Esophagus muscularis mucosa (tissue), 4 donors: ENCODE measurements around the gene ADGRF3. TPM values are rescaled to one million over a fixed set of nuclear protein-coding genes. Genes with fewer than 3 reads are reported as not detected.
"Not testable (repeated sequence)": the region's sequence is repeated elsewhere in the genome, so short reads cannot be mapped to it uniquely, and the experiment has no call there.

Experiments
- DNase-seq: peaks from one replicate; pipeline ENCODE4 v3.0.0-alpha.2; 2017; ENCODE audit errors: extremely low spot score
- H3K27ac ChIP-seq, 4 donors: fragments of 200-600 bp; sonication (generic); replicated peaks in 1 of 4; 1 replicate in 3 of 4; 2 replicates in 1 of 4; pipeline ENCODE4 v1.5.1; 2016 to 2019; ENCODE audit warnings: mild to moderate bottlenecking in 1 of 4
- H3K27me3 ChIP-seq, 4 donors: fragments of 200-600 bp; sonication (generic); one replicate each; pipeline versions ENCODE4 v1.5.1 to v1.6.0; 2016 to 2019
- H3K36me3 ChIP-seq, 4 donors: fragments of 200-600 bp; sonication (generic); one replicate each; pipeline ENCODE4 v1.5.1; 2016 to 2019
- H3K4me1 ChIP-seq, 4 donors: fragments of 200-600 bp; sonication (generic); one replicate each; pipeline ENCODE4 v1.5.1; 2016 to 2019
- H3K4me3 ChIP-seq, 4 donors: fragments of 200-600 bp; sonication (generic); 1 replicate in 2 of 4; 2 replicates in 2 of 4; pipeline ENCODE4 v1.5.1; 2016 to 2019; ENCODE audit warnings: mild to moderate bottlenecking in 4 of 4, moderate library complexity in 1 of 4
- H3K9me3 ChIP-seq, 4 donors: fragments of 200-600 bp; sonication (generic); 1 replicate in 3 of 4; 2 replicates in 1 of 4; pipeline ENCODE4 v1.5.1; 2016 to 2019
- EP300 ChIP-seq: sonication (generic); formaldehyde crosslinking; IDR thresholded peaks from one replicate; pipeline ENCODE4 v1.6.1; 2017; ENCODE audit warnings: antibody characterized with exemption
- POLR2A ChIP-seq: fragments of 450-650 bp; IDR thresholded peaks from one replicate; pipeline ENCODE4 v1.6.1; 2017; ENCODE audit warnings: antibody characterized with exemption, moderate library complexity, mild to moderate bottlenecking, low read depth
- POLR2AphosphoS5 ChIP-seq, 2 donors: sonication (generic); formaldehyde crosslinking; IDR thresholded peaks; one replicate each; pipeline ENCODE4 v1.6.1; 2017; ENCODE audit warnings: antibody characterized with exemption in 2 of 2
- WGBS: methylation state at CpG from one replicate; pipeline ENCODE4 v1.1.5; 2018; 5-methylcytosine and 5-hydroxymethylcytosine counted together
- intact Hi-C: fragments of 100-400 bp; cut with DNase I; formaldehyde crosslinking; loops from one replicate; pipeline ENCODE4 v1.15.1; 2023
- total RNA-seq, 4 donors: library from RNA; depleted of rRNA; stranded (reverse); fragments of >200 nt; gene quantifications; one replicate each; pipeline versions ENCODE4 v1.1.0 to v1.2.1, GENCODE V29; 2016
- TF ChIP-seq, protein P1 (sequence below), 3 experiments: fragments of 200-600 bp in 2 of 3; fragments of 450-650 bp in 1 of 3; sonication (generic) in 2 of 3; IDR thresholded peaks; one replicate each; pipeline ENCODE4 v1.5.1; 2017 to 2019; ENCODE audit warnings: antibody characterized with exemption in 3 of 3, mild to moderate bottlenecking in 2 of 3, moderate library complexity in 1 of 3

ADGRF3 gene
- total RNA-seq, 4 donors from 2014 or later = not detected

DNA sequence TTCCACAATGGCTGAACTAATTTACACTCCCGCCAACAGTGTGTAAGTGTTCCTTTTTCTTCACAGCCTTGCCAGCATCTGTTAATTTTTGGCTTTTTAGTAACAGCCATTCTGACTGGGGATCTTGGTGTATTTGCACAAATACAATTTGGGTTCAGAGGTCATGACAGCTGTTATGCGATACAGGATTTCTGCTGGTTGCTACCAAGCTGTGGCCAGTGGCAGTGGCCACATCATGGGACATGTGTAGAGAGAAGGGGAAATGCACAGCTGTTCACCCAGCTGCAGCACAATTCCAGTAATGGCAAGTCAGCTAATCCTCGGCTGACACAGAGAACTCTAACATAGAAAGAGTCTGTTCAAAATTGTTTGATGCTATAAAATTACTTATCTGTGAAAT lies 21.7 kb downstream of the ADGRF3 start:
- Histone ChIP-seq H3K4me3 (no peak overlapping the region), H3K27me3 (no peaks in the 10 kb centered on the region), H3K9me3 (no peaks in the 10 kb centered on the region), H3K27ac (no peak overlapping the region), H3K36me3 (no peaks in the 10 kb centered on the region), H3K4me1 (peaks cover 0 to 2% (median 0%) of the 10 kb centered on the region in 4 donors)
- intact Hi-C loops = loop anchor here (5.0 kb wide), 1 partner anchor 88 kb away; no protein-coding TSS in a partner anchor
- no peak for DNase-seq
- 61% methylated on average over 3 of the region's 3 CpGs for WGBS
- no peak for TF ChIP-seq POLR2AphosphoS5 (IDR thresholded peaks at IDR 0.05)
- TF ChIP-seq POLR2A = no peak
- TF ChIP-seq EP300 = no peak

DNA sequence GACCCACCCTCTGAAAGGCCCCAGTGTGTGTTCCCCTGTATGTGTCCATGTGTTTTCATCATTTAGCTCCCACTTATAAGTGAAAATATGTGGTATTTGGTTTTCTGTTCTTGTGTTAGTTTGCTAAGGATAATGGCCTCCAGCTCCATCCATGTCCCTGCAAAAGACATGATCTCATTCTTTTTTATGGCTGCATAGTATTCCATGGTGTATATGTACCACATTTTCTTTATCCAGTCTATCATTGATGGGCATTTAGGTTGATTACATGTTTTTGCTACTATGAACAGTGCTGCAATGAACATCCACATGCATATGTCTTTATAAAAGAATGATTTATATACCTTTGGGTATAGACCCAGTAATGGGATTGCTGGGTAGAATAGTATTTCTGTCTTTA lies 22.1 kb downstream of the ADGRF3 start:
- H3K27me3 ChIP-seq, H3K4me1 ChIP-seq, H3K9me3 ChIP-seq, intact Hi-C loops, DNase-seq, H3K36me3 ChIP-seq, H3K27ac ChIP-seq, H3K4me3 ChIP-seq: not testable (repeated sequence)

DNA sequence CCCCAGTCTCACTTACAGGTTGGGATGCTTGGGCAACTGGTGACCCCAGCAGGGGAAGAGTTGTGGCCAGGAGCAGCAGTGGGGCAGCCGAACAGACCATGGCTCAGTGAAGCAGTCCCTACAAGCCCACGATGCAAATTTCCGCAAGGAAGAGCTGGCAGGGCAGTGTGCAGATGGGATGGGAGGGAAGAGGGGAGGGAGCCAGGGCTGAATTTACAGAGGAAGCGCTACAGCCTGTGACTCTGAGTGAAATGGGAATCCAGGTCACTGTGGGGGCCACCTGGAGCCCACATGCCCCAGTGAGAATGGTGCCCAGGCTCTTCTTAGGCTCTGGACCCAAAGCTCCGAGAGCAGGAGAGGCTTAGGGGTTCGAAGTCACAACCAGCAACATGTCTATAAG lies 27.6 kb downstream of the ADGRF3 start:
- WGBS = 69% methylated on average over 6 of the region's 6 CpGs
- no peaks in the 10 kb centered on the region for H3K9me3 ChIP-seq
- peaks cover 0 to 5% (median 0%) of the 10 kb centered on the region in 4 donors for H3K27me3 ChIP-seq
- H3K36me3 ChIP-seq = no peaks in the 10 kb centered on the region
- H3K4me1 ChIP-seq = no peaks in the 10 kb centered on the region
- intact Hi-C loops = no loop called here
- no peak for DNase-seq
- H3K27ac ChIP-seq = no peak overlapping the region
- TF ChIP-seq POLR2A = no peak
- TF ChIP-seq POLR2AphosphoS5 (IDR thresholded peaks at IDR 0.05) = no peak
- no peak for TF ChIP-seq EP300
- TF ChIP-seq, protein P1, sequence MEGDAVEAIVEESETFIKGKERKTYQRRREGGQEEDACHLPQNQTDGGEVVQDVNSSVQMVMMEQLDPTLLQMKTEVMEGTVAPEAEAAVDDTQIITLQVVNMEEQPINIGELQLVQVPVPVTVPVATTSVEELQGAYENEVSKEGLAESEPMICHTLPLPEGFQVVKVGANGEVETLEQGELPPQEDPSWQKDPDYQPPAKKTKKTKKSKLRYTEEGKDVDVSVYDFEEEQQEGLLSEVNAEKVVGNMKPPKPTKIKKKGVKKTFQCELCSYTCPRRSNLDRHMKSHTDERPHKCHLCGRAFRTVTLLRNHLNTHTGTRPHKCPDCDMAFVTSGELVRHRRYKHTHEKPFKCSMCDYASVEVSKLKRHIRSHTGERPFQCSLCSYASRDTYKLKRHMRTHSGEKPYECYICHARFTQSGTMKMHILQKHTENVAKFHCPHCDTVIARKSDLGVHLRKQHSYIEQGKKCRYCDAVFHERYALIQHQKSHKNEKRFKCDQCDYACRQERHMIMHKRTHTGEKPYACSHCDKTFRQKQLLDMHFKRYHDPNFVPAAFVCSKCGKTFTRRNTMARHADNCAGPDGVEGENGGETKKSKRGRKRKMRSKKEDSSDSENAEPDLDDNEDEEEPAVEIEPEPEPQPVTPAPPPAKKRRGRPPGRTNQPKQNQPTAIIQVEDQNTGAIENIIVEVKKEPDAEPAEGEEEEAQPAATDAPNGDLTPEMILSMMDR (IDR thresholded peaks at IDR 0.05) = no peak
- H3K4me3 ChIP-seq = no peak overlapping the region

DNA sequence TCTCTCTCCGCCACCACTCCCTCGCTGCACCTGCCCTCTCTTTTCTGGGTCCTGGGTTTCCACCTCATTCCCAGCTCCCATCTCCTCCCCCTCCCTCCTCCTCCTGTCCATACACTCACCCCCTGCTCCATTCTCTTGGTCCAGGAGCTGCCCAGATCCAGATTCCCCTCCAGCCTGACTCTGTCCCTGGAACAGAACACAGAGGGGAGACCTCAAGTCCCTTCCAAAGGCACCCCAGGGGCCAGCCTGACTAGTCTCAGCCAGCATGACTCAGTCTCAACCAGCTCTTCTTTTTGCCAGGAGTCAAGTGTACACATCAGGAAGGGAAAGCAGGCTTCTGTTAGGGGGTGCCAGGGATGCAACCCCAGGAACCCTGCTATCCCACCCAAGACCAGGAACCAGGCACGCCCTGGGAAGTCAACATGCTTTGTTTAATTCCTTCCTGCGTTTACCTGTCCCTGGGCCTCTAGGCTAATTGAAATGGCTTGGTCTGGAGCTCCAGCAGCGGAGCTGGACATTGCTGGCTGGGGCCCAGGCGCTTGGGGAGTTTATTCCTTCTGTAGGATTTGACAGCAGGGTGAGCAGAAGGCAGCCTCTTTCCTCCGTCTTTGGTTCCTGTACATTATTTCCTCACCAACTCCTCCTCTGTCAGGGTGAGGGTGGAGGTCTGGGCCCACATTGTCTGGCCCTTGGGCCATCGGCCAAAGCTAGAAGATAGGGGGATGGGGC lies 29.0 kb downstream of the ADGRF3 start:
- DNase-seq = no peak
- Histone ChIP-seq H3K4me1 (no peaks in the 10 kb centered on the region), H3K27me3 (peaks cover 0 to 5% (median 0%) of the 10 kb centered on the region in 4 donors), H3K36me3 (no peaks in the 10 kb centered on the region), H3K9me3 (no peaks in the 10 kb centered on the region), H3K27ac (no peak overlapping the region), H3K4me3 (no peak overlapping the region)
- TF ChIP-seq POLR2AphosphoS5 (IDR thresholded peaks at IDR 0.05) (no peak), EP300 (no peak), POLR2A (no peak)
- TF ChIP-seq, protein P1 (IDR thresholded peaks at IDR 0.05) = no peak
- intact Hi-C loops = no loop called here
- WGBS = 85% methylated on average over 8 of the region's 8 CpGs

DNA sequence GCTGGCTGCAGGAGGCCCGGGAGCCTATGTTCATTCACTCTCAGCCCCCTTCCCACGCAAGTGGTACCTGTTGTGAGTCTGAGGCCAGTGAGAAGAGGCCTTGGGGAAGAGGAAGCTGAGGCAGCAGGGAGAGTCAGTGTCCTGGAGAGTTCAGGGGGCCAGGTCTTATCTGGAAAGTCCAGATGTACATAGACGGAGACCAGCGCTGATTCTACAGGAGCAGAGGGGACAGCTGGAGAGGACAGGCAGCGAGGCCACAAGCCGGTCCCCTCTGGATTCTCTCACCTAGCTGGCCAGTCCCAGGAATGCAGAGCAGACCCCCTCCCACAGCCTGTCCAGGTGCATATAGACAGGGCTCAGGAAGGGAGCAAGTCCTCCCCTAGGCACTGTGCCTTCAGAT lies 29.7 kb downstream of the ADGRF3 start:
- H3K4me1 ChIP-seq = no peaks in the 10 kb centered on the region
- H3K9me3 ChIP-seq = no peaks in the 10 kb centered on the region
- intact Hi-C loops = no loop called here
- H3K4me3 ChIP-seq = no peak overlapping the region
- DNase-seq = no peak
- TF ChIP-seq EP300 (no peak), POLR2AphosphoS5 (IDR thresholded peaks at IDR 0.05) (no peak), POLR2A (no peak)
- TF ChIP-seq, protein P1 (IDR thresholded peaks at IDR 0.05) = no peak
- WGBS = 86% methylated on average over 6 of the region's 6 CpGs
- peaks cover 0 to 5% (median 0%) of the 10 kb centered on the region in 4 donors for H3K27me3 ChIP-seq
- H3K27ac ChIP-seq = no peak overlapping the region
- H3K36me3 ChIP-seq = no peaks in the 10 kb centered on the region

DNA sequence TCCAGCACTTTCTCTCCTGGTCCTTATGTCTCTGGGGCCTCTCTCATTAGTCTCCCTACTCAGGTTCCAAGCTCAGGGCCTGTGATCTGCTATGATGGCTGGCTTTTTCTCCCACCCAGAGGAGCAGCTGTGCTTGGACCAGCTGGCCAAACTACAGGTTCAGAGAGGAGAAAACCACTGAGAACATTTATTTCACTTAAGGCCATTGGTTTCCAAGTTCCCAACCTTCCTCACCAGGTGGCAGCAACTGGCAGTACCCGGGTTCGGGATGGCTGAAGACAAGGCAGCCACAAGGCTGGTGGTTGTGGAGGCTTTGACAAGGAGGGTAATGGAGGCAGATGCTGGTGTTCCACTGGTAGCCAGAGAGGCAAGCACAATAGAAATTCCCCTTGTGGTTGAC lies 30.5 kb downstream of the ADGRF3 start:
- WGBS = 72% methylated on average over 2 of the region's 2 CpGs
- no peak overlapping the region for H3K4me3 ChIP-seq
- intact Hi-C loops = no loop called here
- peaks cover 0 to 5% (median 0%) of the 10 kb centered on the region in 4 donors for H3K27me3 ChIP-seq
- H3K9me3 ChIP-seq = no peaks in the 10 kb centered on the region
- no peaks in the 10 kb centered on the region for H3K36me3 ChIP-seq
- H3K4me1 ChIP-seq = no peaks in the 10 kb centered on the region
- H3K27ac ChIP-seq = no peak overlapping the region
- DNase-seq = no peak
- TF ChIP-seq, protein P1 (IDR thresholded peaks at IDR 0.05) = no peak
- TF ChIP-seq EP300 (no peak), POLR2AphosphoS5 (IDR thresholded peaks at IDR 0.05) (no peak), POLR2A (no peak)
